Smooth muscle cell (in vitro differentiated cells): ENCODE data around the gene DGKB. TPM values are rescaled to one million over a fixed set of nuclear protein-coding genes. Genes with fewer than 3 reads are reported as not detected.

Source experiments
- DNase-seq: peaks from one replicate; lab custom pipeline; 2025; ENCODE audit not compliant: unreplicated experiment; lab: John Stamatoyannopoulos, UW
- H2AFZ ChIP-seq: fragments of 200-600 bp; sonication (generic); 2 replicates; pipeline ENCODE4 v1.6.0; 2016; ENCODE audit warnings: antibody characterized with exemption, low read depth, mild to moderate bottlenecking
- H3F3A ChIP-seq: fragments of 200-600 bp; sonication (generic); 2 replicates; pipeline ENCODE4 v1.6.0; 2017; ENCODE audit warnings: antibody characterized with exemption, low read depth
- H3K27ac ChIP-seq: fragments of 200-600 bp; sonication (generic); 2 replicates; pipeline ENCODE4 v1.5.1; 2016; ENCODE audit warnings: low read depth, mild to moderate bottlenecking
- H3K27me3 ChIP-seq: fragments of 200-600 bp; sonication (generic); 2 replicates; pipeline ENCODE4 v1.6.1; 2016; ENCODE audit warnings: low read depth, mild to moderate bottlenecking
- H3K36me3 ChIP-seq: fragments of 200-600 bp; sonication (generic); 2 replicates; pipeline ENCODE4 v1.5.1; 2016; ENCODE audit warnings: low read depth
- H3K4me1 ChIP-seq: fragments of 200-600 bp; sonication (generic); 2 replicates; pipeline ENCODE4 v1.5.1; 2016; ENCODE audit warnings: low read depth
- H3K4me2 ChIP-seq: fragments of 200-600 bp; sonication (generic); 2 replicates; pipeline ENCODE4 v1.6.0; 2016; ENCODE audit warnings: mild to moderate bottlenecking
- H3K4me3 ChIP-seq: fragments of 200-600 bp; sonication (generic); 2 replicates; pipeline ENCODE4 v1.5.1; 2016; ENCODE audit warnings: mild to moderate bottlenecking
- H3K79me2 ChIP-seq: fragments of 200-600 bp; sonication (generic); 2 replicates; pipeline ENCODE4 v1.6.0; 2016; ENCODE audit warnings: low read depth, mild to moderate bottlenecking
- H3K9ac ChIP-seq: fragments of 200-600 bp; sonication (generic); 2 replicates; pipeline ENCODE4 v1.6.0; 2016; ENCODE audit warnings: low read depth
- H3K9me3 ChIP-seq: fragments of 200-600 bp; sonication (generic); replicated peaks from 2 replicates; pipeline ENCODE4 v1.5.1; 2016; ENCODE audit warnings: low read depth
- H4K20me1 ChIP-seq: fragments of 200-600 bp; sonication (generic); 2 replicates; pipeline ENCODE4 v1.6.0; 2016; ENCODE audit warnings: low read depth
- CTCF ChIP-seq: fragments of 200-600 bp; sonication (generic); IDR thresholded peaks from 2 replicates; pipeline ENCODE4 v1.5.1; 2017; ENCODE audit warnings: borderline replicate concordance, mild to moderate bottlenecking, antibody characterized with exemption; ENCODE audit not compliant: insufficient read depth, poor library complexity, severe bottlenecking
- WGBS: methylation state at CpG from one replicate; pipeline ENCODE4 v1.1.7; 2016; ENCODE audit warnings: low lambda C conversion rate; 5-methylcytosine and 5-hydroxymethylcytosine counted together
- polyA plus RNA-seq: library from polyadenylated mRNA; unstranded; fragments of >200 nt; fragmentation: Nextera tagmentation; extraction: Ambion mirVana; gene quantifications from 2 replicates; pipeline ENCODE4 v1.2.1, GENCODE V29; 2016
- total RNA-seq: library from RNA; depleted of rRNA; stranded (reverse); fragments of >200 nt; gene quantifications from 2 replicates; pipeline ENCODE4 v1.2.3, GENCODE V29; 2014

Gene DGKB
- total and polyA plus RNA-seq, 2 experiments from 2014 or later = not detected

- Histone ChIP-seq H2AFZ (no peak overlapping the region), H4K20me1 (no peaks in the 10 kb centered on the region), H3K27me3 (no peaks in the 10 kb centered on the region), H3K4me2 (no peak overlapping the region), H3K9ac (no peak overlapping the region), H3K27ac (no peak overlapping the region), H3F3A (no peaks in the 10 kb centered on the region), H3K79me2 (no peaks in the 10 kb centered on the region), H3K4me1 (no peaks in the 10 kb centered on the region), H3K36me3 (no peaks in the 10 kb centered on the region), H3K9me3 (no peaks in the 10 kb centered on the region), H3K4me3 (no peak overlapping the region)
- DNase-seq = no peak
- TF ChIP-seq CTCF = no peak
- 62% methylated on average over 2 of the region's 2 CpGs for WGBS
Measured at GRCh38 chr7:14691034-14691433, 211.5 kb downstream of the DGKB start.

GRCh38 chr7:14690486-14690885, 212.1 kb downstream of the DGKB start:
- Histone ChIP-seq H3K4me2 (no peak overlapping the region), H3K4me3 (no peak overlapping the region), H2AFZ (no peak overlapping the region), H3K36me3 (no peaks in the 10 kb centered on the region), H3K9me3 (no peaks in the 10 kb centered on the region), H3K27me3 (no peaks in the 10 kb centered on the region), H4K20me1 (no peaks in the 10 kb centered on the region), H3F3A (no peaks in the 10 kb centered on the region), H3K27ac (no peak overlapping the region), H3K9ac (no peak overlapping the region), H3K4me1 (no peaks in the 10 kb centered on the region), H3K79me2 (no peaks in the 10 kb centered on the region)
- no peak for TF ChIP-seq CTCF
- WGBS = 94% methylated on average over 3 of the region's 3 CpGs
- DNase-seq = no peak

- 85% methylated on average over 5 of the region's 5 CpGs for WGBS
- H3K9ac ChIP-seq = no peak overlapping the region
- no peak overlapping the region for H3K27ac ChIP-seq
- no peaks in the 10 kb centered on the region for H3F3A ChIP-seq
- no peaks in the 10 kb centered on the region for H3K79me2 ChIP-seq
- TF ChIP-seq CTCF = no peak
- no peaks in the 10 kb centered on the region for H3K4me1 ChIP-seq
- no peak overlapping the region for H2AFZ ChIP-seq
- no peak for DNase-seq
- no peak overlapping the region for H3K4me3 ChIP-seq
- no peaks in the 10 kb centered on the region for H3K9me3 ChIP-seq
- H3K4me2 ChIP-seq = no peak overlapping the region
- H3K36me3 ChIP-seq = no peaks in the 10 kb centered on the region
- H4K20me1 ChIP-seq = no peaks in the 10 kb centered on the region
- no peaks in the 10 kb centered on the region for H3K27me3 ChIP-seq
Measured at GRCh38 chr7:14690075-14690474, 212.5 kb downstream of the DGKB start.

GRCh38 chr7:14688208-14688607, 214.3 kb downstream of the DGKB start:
- DNase-seq = no peak
- Histone ChIP-seq H3K4me3 (peak overlapping the region; percentile 18), H3K36me3 (no peaks in the 10 kb centered on the region), H3K4me1 (no peaks in the 10 kb centered on the region), H4K20me1 (no peaks in the 10 kb centered on the region), H3K9ac (no peak overlapping the region), H3K79me2 (no peaks in the 10 kb centered on the region), H3K4me2 (peak overlapping the region; percentile 69), H3K9me3 (no peaks in the 10 kb centered on the region), H3K27ac (no peak overlapping the region), H2AFZ (no peak overlapping the region), H3K27me3 (no peaks in the 10 kb centered on the region), H3F3A (no peaks in the 10 kb centered on the region)
- 79% methylated on average over 3 of the region's 3 CpGs for WGBS
- TF ChIP-seq CTCF = no peak
